ENCODE data around the gene DMD.

GRCh38 chrX:31331928-31332327 is 1879.4 kb downstream of the DMD start:
- TF ChIP-seq CTCF (IDR thresholded peaks at IDR 0.05) (no peak), EP300 (IDR thresholded peaks at IDR 0.05) (no peak), POLR2A (IDR thresholded peaks at IDR 0.05) (no peak)
